MCF 10A (cell line): ENCODE results near the gene SLC9A6. TPM values are rescaled to one million over a fixed set of nuclear protein-coding genes. Genes with fewer than 3 reads are reported as not detected.
A peak's percentile ranks its signal among the peaks of the same experiment; 100 is the strongest.

ENCODE experiments used
- BruUV-seq: library from RNA; stranded (reverse); fragments of 400-500 nt; replicated peaks from 2 replicates; lab custom pipeline; 2021; lab: Mats Ljungman, UMichigan
- CTCF ChIA-PET: fragments of 300-600 bp; sonication (Branson Sonifier 250); formaldehyde crosslinking; extraction: SDS; loops from one replicate; lab custom pipeline; 2021; ENCODE audit warnings: antibody characterized with exemption, inconsistent platforms; lab: Yijun Ruan, JAX
- POLR2A ChIA-PET: fragments of 300-600, 350-650 bp; sonication (Branson Sonifier 250); formaldehyde crosslinking; extraction: SDS; loops from one replicate; lab custom pipeline; 2020; ENCODE audit warnings: antibody characterized with exemption, inconsistent platforms; lab: Yijun Ruan, JAX
- DNase-seq: peaks from one replicate; pipeline ENCODE4 v3.0.0-alpha.2; 2018; ENCODE audit not compliant: unreplicated experiment
- H3K27ac Mint-ChIP-seq: one replicate; pipeline ENCODE4 v1.8.0; 2022; ENCODE audit warnings: mild to moderate bottlenecking, low read depth, mixed read lengths; ENCODE audit not compliant: unreplicated experiment
- H3K27me3 Mint-ChIP-seq: one replicate; pipeline ENCODE4 v1.8.0; 2022; ENCODE audit warnings: mixed read lengths; ENCODE audit not compliant: insufficient read depth, unreplicated experiment
- H3K36me3 Mint-ChIP-seq: one replicate; pipeline ENCODE4 v1.8.0; 2022; ENCODE audit warnings: mild to moderate bottlenecking, moderate library complexity, mixed read lengths; ENCODE audit not compliant: insufficient read depth, unreplicated experiment
- H3K4me1 Mint-ChIP-seq: one replicate; pipeline ENCODE4 v1.8.0; 2022; ENCODE audit warnings: mixed read lengths; ENCODE audit not compliant: insufficient read depth, unreplicated experiment
- H3K4me3 Mint-ChIP-seq: one replicate; pipeline ENCODE4 v1.8.0; 2022; ENCODE audit warnings: mild to moderate bottlenecking, moderate library complexity, mixed read lengths; ENCODE audit not compliant: unreplicated experiment
- H3K9me3 Mint-ChIP-seq: one replicate; pipeline ENCODE4 v1.8.0; 2022; ENCODE audit warnings: mixed read lengths; ENCODE audit not compliant: unreplicated experiment
- CTCF ChIP-seq: fragments of 200-600 bp; IDR thresholded peaks from one replicate; pipeline ENCODE4 v1.8.0; 2022; ENCODE audit warnings: antibody characterized with exemption, mild to moderate bottlenecking; ENCODE audit not compliant: unreplicated experiment
- intact Hi-C: fragments of 100-400 bp; cut with micrococcal nuclease; formaldehyde crosslinking; loops from 2 replicates; pipeline ENCODE4 v1.14.1; 2022
- total RNA-seq: library from RNA; stranded (reverse); gene quantifications from 2 replicates; pipeline ENCODE4 v1.2.3, GENCODE V29; 2022

Gene SLC9A6
- total RNA-seq, 1 experiment from 2014 or later, result 8.1 TPM

- H3K36me3 Mint-ChIP-seq, result peaks cover 12% of the 10 kb centered on the region
- intact Hi-C loops, result loop anchor here (10.0 kb wide), 1 partner anchor 473 kb away; the partner anchor contains the start of gene HTATSF1
- H3K9me3 Mint-ChIP-seq, result no peaks in the 10 kb centered on the region
- H3K27ac Mint-ChIP-seq, result no peak overlapping the region
- ChIA-PET CTCF (no interaction called here), POLR2A (interaction anchor here (1.2 kb wide), 1 partner anchor 15 kb away, joined by 3 read pairs; no protein-coding TSS in a partner anchor)
- no peaks in the 10 kb centered on the region for H3K4me1 Mint-ChIP-seq
- DNase-seq, result no peak
- no peak for TF ChIP-seq CTCF
- peaks cover 33% of the 10 kb centered on the region for H3K27me3 Mint-ChIP-seq
- H3K4me3 Mint-ChIP-seq, result no peak overlapping the region
- BruUV-seq, result no TSS peak
Measured at GRCh38 chrX:136021903-136022302, 36.7 kb downstream of the SLC9A6 start.

GRCh38 chrX:136025091-136025490, 39.9 kb downstream of the SLC9A6 start:
- Mint-ChIP-seq H3K4me1 (no peaks in the 10 kb centered on the region), H3K9me3 (no peaks in the 10 kb centered on the region), H3K27ac (no peak overlapping the region), H3K36me3 (peaks cover 8% of the 10 kb centered on the region), H3K4me3 (no peak overlapping the region), H3K27me3 (peaks cover 31% of the 10 kb centered on the region)
- no peak for TF ChIP-seq CTCF
- POLR2A ChIA-PET, result no interaction called here
- DNase-seq, result no peak
- no TSS peak for BruUV-seq
- intact Hi-C loops, result loop anchor here (10.0 kb wide), 1 partner anchor 470 kb away; the partner anchor contains the start of gene HTATSF1
- CTCF ChIA-PET, result interaction anchor here (1.1 to 7.6 kb wide), 3 partner anchors 138 to 672 kb away, joined by 3 to 109 read pairs (median 5); no protein-coding TSS in a partner anchor

GRCh38 chrX:136028383-136028984, 43.2 kb downstream of the SLC9A6 start:
- no peaks in the 10 kb centered on the region for H3K4me1 Mint-ChIP-seq
- ChIA-PET CTCF (interaction anchor here (0.5 to 7.6 kb wide), 52 partner anchors 9 to 1385 kb away, joined by 3 to 109 read pairs (median 5); no protein-coding TSS in a partner anchor), POLR2A (interaction anchor here (0.5 to 1.3 kb wide), 7 partner anchors 13 to 245 kb away, joined by 3 to 5 read pairs (median 3); no protein-coding TSS in a partner anchor)
- TF ChIP-seq CTCF, result peak; percentile 58
- intact Hi-C loops, result loop anchor here (1.0 to 10.0 kb wide), 6 partner anchors 135 to 667 kb away; partner anchors contain the start of gene HTATSF1
- no peak overlapping the region for H3K27ac Mint-ChIP-seq
- DNase-seq, result peak; percentile 71
- no TSS peak for BruUV-seq
- no peak overlapping the region for H3K4me3 Mint-ChIP-seq
- H3K27me3 Mint-ChIP-seq, result peaks cover 54% of the 10 kb centered on the region
- H3K9me3 Mint-ChIP-seq, result no peaks in the 10 kb centered on the region
- no peaks in the 10 kb centered on the region for H3K36me3 Mint-ChIP-seq

GRCh38 chrX:136029766-136030165, 44.5 kb downstream of the SLC9A6 start:
- intact Hi-C loops, result loop anchor here (2.0 to 10.0 kb wide), 2 partner anchors 465 to 547 kb away; partner anchors contain the start of gene HTATSF1
- Mint-ChIP-seq H3K27ac (no peak overlapping the region), H3K9me3 (no peaks in the 10 kb centered on the region), H3K4me1 (no peaks in the 10 kb centered on the region), H3K27me3 (peaks cover 54% of the 10 kb centered on the region), H3K4me3 (no peak overlapping the region), H3K36me3 (no peaks in the 10 kb centered on the region)
- no peak for DNase-seq
- POLR2A ChIA-PET, result interaction anchor here (0.6 kb wide), 1 partner anchor 127 kb away, joined by 3 read pairs; no protein-coding TSS in a partner anchor
- BruUV-seq, result no TSS peak
- no peak for TF ChIP-seq CTCF
- CTCF ChIA-PET, result interaction anchor here (0.7 to 7.6 kb wide), 18 partner anchors 8 to 671 kb away, joined by 3 to 109 read pairs (median 12); no protein-coding TSS in a partner anchor
